Stimulated activated CD8-positive, alpha-beta memory T cell treated with anti-CD3 and anti-CD28 coated beads, Interleukin-12 subunit alpha, Interleukin-12 subunit beta, amount 100 ng/mL, for 1 hour (primary cell): Measurements from ENCODE around the gene DICER1.

ENCODE experiments used
- DNase-seq: peaks from one replicate; pipeline ENCODE4 v3.0.0-alpha.2; 2020; ENCODE audit warnings: low read depth

Gene DICER1

DNA sequence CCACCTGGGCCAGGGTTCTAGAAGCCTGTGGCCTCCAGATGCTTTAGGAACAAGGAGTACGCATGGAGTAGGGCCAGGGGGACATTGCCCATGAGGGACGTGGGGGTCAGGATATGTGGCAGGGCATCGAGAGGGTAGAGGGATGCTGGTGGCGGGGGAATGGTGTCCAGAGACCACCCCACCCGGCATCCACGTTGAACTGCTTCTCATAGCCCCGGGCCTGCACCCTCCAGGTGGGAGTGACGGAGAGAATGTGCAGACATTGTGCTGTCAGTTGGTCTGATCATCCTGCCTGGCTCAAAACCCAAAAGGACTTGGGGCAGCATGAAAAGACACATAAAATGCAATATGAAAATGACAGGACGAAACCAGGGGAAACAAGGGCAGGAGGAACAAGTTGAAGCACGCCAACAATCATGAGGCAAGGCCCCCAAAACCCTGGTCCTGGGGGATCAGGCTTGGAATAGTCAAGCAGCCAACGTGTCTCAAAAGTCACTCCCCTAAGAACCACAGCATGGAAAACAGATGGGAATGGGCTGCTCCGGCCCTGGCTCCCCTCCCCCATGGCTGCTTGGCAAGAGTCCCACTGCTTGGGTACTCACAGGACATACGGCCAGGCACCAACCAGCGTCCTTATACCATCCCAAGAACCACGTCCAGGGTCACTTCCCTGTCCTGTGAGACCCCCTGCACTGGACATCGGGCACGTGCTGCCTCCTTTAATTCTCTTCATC, 117.9 kb downstream of the DICER1 start:
- DNase-seq: no peak

DNA sequence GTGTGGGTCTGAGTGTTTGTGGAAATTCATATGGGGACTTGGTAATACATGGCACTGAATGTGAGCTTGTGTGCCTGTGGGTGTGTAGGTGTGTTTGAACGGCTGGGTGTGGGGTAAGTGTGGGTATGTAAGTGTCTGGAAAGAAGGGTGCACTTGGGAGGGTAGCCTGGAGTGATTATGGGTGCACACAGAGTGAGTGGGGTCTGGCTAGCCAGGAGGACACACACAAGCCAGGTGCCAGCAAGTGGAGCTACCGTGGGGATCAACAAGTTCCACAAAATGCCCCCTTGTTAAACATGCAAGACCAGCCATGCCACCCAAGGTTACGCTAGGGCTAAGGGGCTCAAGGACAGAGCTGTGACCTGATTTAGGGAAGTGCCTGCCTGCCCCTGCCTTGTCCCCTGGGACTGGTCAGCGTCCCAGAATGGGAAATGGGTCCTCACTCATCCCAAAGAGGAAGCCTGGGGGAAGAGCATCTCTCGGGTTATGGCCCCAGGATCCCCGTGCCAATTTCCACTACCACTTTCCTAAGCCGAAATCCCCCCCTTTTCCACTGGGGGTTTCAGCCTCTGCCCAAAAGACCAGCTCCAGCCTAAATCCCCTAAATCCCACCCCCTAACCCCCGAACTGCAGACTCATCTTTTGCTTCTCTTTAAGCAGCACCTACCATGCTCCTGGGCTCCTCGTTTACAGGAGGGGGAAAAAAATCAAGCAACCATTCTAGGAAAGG, 118.6 kb downstream of the DICER1 start:
- no peak for DNase-seq

DNA sequence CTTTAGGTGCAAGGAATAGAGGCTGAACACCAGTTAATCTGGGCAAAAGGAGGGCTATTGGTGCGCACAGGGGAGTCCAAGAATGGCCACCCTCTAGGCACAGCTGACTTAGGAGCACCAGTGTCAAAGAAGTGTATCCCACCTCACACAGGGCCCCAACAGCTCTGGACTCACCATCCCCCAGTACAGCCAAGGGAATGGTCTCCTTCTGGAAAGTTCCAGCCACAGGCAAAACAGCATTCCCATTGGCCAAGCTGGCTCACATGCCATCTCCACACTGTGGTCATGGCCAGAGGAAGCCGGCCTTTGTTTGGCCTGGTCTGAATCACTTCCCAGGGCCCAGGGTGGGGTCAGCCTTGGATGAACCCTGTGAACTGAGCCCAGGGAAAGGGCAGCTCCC, 120.1 kb downstream of the DICER1 start:
- no peak for DNase-seq
